ENCODE measurements around the gene PITPNM2.

DNA sequence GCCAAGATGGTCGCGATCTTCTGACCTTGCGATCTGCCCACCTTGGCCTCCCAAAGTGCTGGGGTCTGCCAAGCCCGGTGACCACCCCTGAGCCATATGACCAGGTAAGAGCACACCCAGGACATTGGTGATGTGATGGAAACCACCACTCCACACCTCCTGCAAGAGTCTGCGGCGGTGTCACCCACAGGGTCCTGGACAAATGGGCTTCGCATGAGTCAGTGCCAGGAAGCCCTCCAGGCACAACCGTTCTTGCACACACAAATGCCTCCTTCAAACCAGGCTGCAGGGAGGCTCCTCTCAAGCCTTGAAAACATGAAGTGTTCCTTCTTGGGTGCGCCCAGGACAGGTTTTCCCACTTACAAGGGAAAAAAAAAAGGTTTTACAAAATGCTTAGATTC lies 16.6 kb downstream of the PITPNM2 start:
- no peak for TF ChIP-seq CTCF (optimal IDR thresholded peaks at IDR 0.05 in 1 of 3, IDR thresholded peaks at IDR 0.05 in 1 of 3, conservative IDR thresholded peaks at IDR 0.05 in 1 of 3; ENCODE audit: extremely low read depth in 1 of 3, insufficient read depth in 2 of 3, low read length in 3 of 3)
- no peak for TF ChIP-seq EZH2 (IDR thresholded peaks at IDR 0.05; ENCODE audit: low read length)
